Measurements from ENCODE around the gene GPC4. TPM values are rescaled to one million over a fixed set of nuclear protein-coding genes. Genes with fewer than 3 reads are reported as not detected.

The GPC4 gene
- total and polyA plus RNA-seq, 2 experiments from 2014 or later, result 124 to 183 TPM

GRCh38 chrX:133384454-133384853 lies 30.8 kb downstream of the GPC4 start:
- no peaks in the 10 kb centered on the region for H3K9me3 Mint-ChIP-seq
- no peaks in the 10 kb centered on the region for H3K27me3 ChIP-seq (ENCODE audit: insufficient read depth)
- H4K20me1 ChIP-seq (replicated peaks; ENCODE audit: insufficient read depth), result peaks cover 49% of the 10 kb centered on the region
- H3K4me3 ChIP-seq, result no peak overlapping the region
- no peak overlapping the region for H3K27ac Mint-ChIP-seq
- no peak for DNase-seq (ENCODE audit: low spot score)
- H3K4me1 Mint-ChIP-seq, result peaks cover 48% of the 10 kb centered on the region
- TF ChIP-seq REST (IDR thresholded peaks at IDR 0.05; ENCODE audit: unreplicated experiment) (no peak), ZNF114 (CRISPR knock-in tag; IDR thresholded peaks at IDR 0.05) (no peak), NANOG (IDR thresholded peaks at IDR 0.05; ENCODE audit: borderline replicate concordance) (no peak), ZNF462 (CRISPR knock-in tag; IDR thresholded peaks at IDR 0.05) (no peak), CTCF (conservative IDR thresholded peaks at IDR 0.05; ENCODE audit: low read depth in 2 of 2) (no peak), EZH2 (IDR thresholded peaks at IDR 0.05; ENCODE audit: low read depth, unreplicated experiment) (no peak), POLR2AphosphoS5 (IDR thresholded peaks at IDR 0.05; ENCODE audit: low read depth) (no peak), STAT1 (IDR thresholded peaks at IDR 0.05; ENCODE audit: unreplicated experiment) (no peak), ETS1 (IDR thresholded peaks at IDR 0.05) (no peak), EZH2phosphoT487 (IDR thresholded peaks at IDR 0.05; ENCODE audit: unreplicated experiment) (no peak), ZNF331 (CRISPR knock-in tag; IDR thresholded peaks at IDR 0.05; ENCODE audit: low read depth) (no peak)
- H3K4me1 ChIP-seq (ENCODE audit: insufficient read depth), result peaks cover 51% of the 10 kb centered on the region
- no peak overlapping the region for H3K4me3 Mint-ChIP-seq
- H3K36me3 ChIP-seq (ENCODE audit: insufficient read depth), result no peaks in the 10 kb centered on the region
- ATAC-seq, result no peak
- H3K79me2 ChIP-seq (replicated peaks; ENCODE audit: insufficient read depth), result peaks cover 100% of the 10 kb centered on the region
- H3K27me3 Mint-ChIP-seq (ENCODE audit: insufficient read depth, low read depth, poor library complexity), result no peaks in the 10 kb centered on the region
- H3K9me2 ChIP-seq (ENCODE audit: insufficient read depth), result no peaks in the 10 kb centered on the region
- H3K27ac ChIP-seq (ENCODE audit: low read depth), result no peak overlapping the region
- H3K36me3 Mint-ChIP-seq (ENCODE audit: low read depth), result peaks cover 11% of the 10 kb centered on the region
- no peaks in the 10 kb centered on the region for H3F3A ChIP-seq (replicated peaks; ENCODE audit: low read depth)
- no peak overlapping the region for H3K4me2 ChIP-seq
- H2AFZ ChIP-seq, result no peak overlapping the region

Measured in GM23338 (cell line).